CD4-positive, CD25-positive, alpha-beta regulatory T cell (primary cell): ENCODE measurements around the gene B3GAT1. TPM values are rescaled to one million over a fixed set of nuclear protein-coding genes. Genes with fewer than 3 reads are reported as not detected.

Experiments
- ATAC-seq, 2 donors: fragments of 150-1000 bp; cut with Tn5 transposase; one replicate each; pipeline ENCODE4 v1.10.0; 2021; ENCODE audit warnings: low read depth in 2 of 2, moderate number of reproducible peaks in 2 of 2, moderate library complexity in 1 of 2
- DNase-seq, 3 donors: peaks; one replicate each; pipeline versions ENCODE4 v3.0.0 to v3.0.0-alpha.2; 2012 to 2022; ENCODE audit warnings: mixed read lengths in 1 of 3
- H3K27ac ChIP-seq: one replicate; pipeline ENCODE4 v1.7.0; 2013; ENCODE audit warnings: mild to moderate bottlenecking, low read length; ENCODE audit not compliant: insufficient read depth, poor library complexity, severe bottlenecking
- H3K27me3 ChIP-seq: one replicate; pipeline ENCODE4 v1.7.0; 2013; ENCODE audit warnings: low read length; ENCODE audit not compliant: control insufficient read depth, insufficient read depth
- H3K36me3 ChIP-seq: one replicate; pipeline ENCODE4 v1.7.0; 2013; ENCODE audit warnings: mild to moderate bottlenecking, low read length, moderate library complexity; ENCODE audit not compliant: control insufficient read depth, insufficient read depth
- H3K4me1 ChIP-seq: 2 replicates; pipeline ENCODE4 v1.7.0; 2013; ENCODE audit warnings: mild to moderate bottlenecking, low read length; ENCODE audit not compliant: insufficient read depth, control insufficient read depth, poor library complexity, severe bottlenecking
- H3K4me3 ChIP-seq: one replicate; pipeline ENCODE4 v1.7.0; 2013; ENCODE audit warnings: low read depth, mild to moderate bottlenecking, low read length, moderate library complexity
- H3K9me3 ChIP-seq, 2 experiments: 1 replicate in 1 of 2; 2 replicates in 1 of 2; pipeline ENCODE4 v1.7.0; 2013; ENCODE audit warnings: low read length in 2 of 2, mild to moderate bottlenecking in 1 of 2, moderate library complexity in 1 of 2; ENCODE audit not compliant: control insufficient read depth in 2 of 2
- H3K27ac Mint-ChIP-seq, 3 donors: one replicate each; pipeline ENCODE4 v1.8.0; 2020 to 2022; ENCODE audit warnings: mild to moderate bottlenecking in 3 of 3, mixed read lengths in 3 of 3, moderate library complexity in 2 of 3
- H3K27me3 Mint-ChIP-seq: one replicate; pipeline ENCODE4 v1.8.0; 2022; ENCODE audit warnings: mild to moderate bottlenecking, mixed read lengths
- H3K36me3 Mint-ChIP-seq: one replicate; pipeline ENCODE4 v1.8.0; 2020; ENCODE audit warnings: mixed read lengths
- H3K4me1 Mint-ChIP-seq, 4 donors: one replicate each; pipeline ENCODE4 v1.8.0; 2020 to 2022; ENCODE audit warnings: mixed read lengths in 4 of 4, mild to moderate bottlenecking in 1 of 4
- H3K4me3 Mint-ChIP-seq, 4 donors: one replicate each; pipeline ENCODE4 v1.8.0; 2020 to 2022; ENCODE audit warnings: mild to moderate bottlenecking in 4 of 4, mixed read lengths in 4 of 4, moderate library complexity in 3 of 4
- H3K9me3 Mint-ChIP-seq, 7 donors: one replicate each; pipeline ENCODE4 v1.8.0; 2020 to 2022; ENCODE audit warnings: mixed read lengths in 7 of 7, mild to moderate bottlenecking in 3 of 7, moderate library complexity in 2 of 7
- polyA plus RNA-seq, 4 donors: library from polyadenylated mRNA; unstranded; fragments of 300-500 nt; fragmentation: Illumina TruSeq; gene quantifications; one replicate each; pipeline ENCODE4 v1.2.3, GENCODE V29; 2021
- total RNA-seq: library from RNA; stranded (reverse); gene quantifications from one replicate; pipeline ENCODE4 v1.2.3, GENCODE V29; 2022

B3GAT1 gene
- total and polyA plus RNA-seq, 5 donors from 2014 or later, result 1.9 TPM; not detected in 4

- Histone ChIP-seq H3K36me3 (no peaks in the 10 kb centered on the region), H3K27me3 (no peaks in the 10 kb centered on the region), H3K4me3 (no peak overlapping the region), H3K9me3 (no peaks in the 10 kb centered on the region), H3K27ac (no peak overlapping the region), H3K4me1 (no peaks in the 10 kb centered on the region)
- no peak for ATAC-seq
- H3K9me3 Mint-ChIP-seq, result peaks cover 0 to 4% (median 0%) of the 10 kb centered on the region in 7 donors
- DNase-seq, result no peak
- H3K27me3 Mint-ChIP-seq, result peaks cover 13% of the 10 kb centered on the region
- no peak overlapping the region for H3K4me3 Mint-ChIP-seq
- H3K27ac Mint-ChIP-seq, result no peak overlapping the region
- H3K4me1 Mint-ChIP-seq, result no peaks in the 10 kb centered on the region
- no peaks in the 10 kb centered on the region for H3K36me3 Mint-ChIP-seq
Measured at GRCh38 chr11:134438542-134439537, 26.8 kb upstream of the B3GAT1 start.

- no peaks in the 10 kb centered on the region for H3K9me3 ChIP-seq
- H3K4me3 ChIP-seq, result no peak overlapping the region
- no peak overlapping the region for H3K27ac ChIP-seq
- Mint-ChIP-seq H3K4me1 (no peaks in the 10 kb centered on the region), H3K36me3 (no peaks in the 10 kb centered on the region), H3K9me3 (peaks cover 0 to 4% (median 0%) of the 10 kb centered on the region in 7 donors), H3K4me3 (no peak overlapping the region), H3K27ac (no peak overlapping the region), H3K27me3 (peaks cover 11% of the 10 kb centered on the region)
- H3K27me3 ChIP-seq, result no peaks in the 10 kb centered on the region
- no peak for DNase-seq
- no peaks in the 10 kb centered on the region for H3K36me3 ChIP-seq
- ATAC-seq, result no peak
- no peaks in the 10 kb centered on the region for H3K4me1 ChIP-seq
Measured at GRCh38 chr11:134437821-134438220, 25.8 kb upstream of the B3GAT1 start.

GRCh38 chr11:134436781-134437180 is 24.7 kb upstream of the B3GAT1 start:
- ATAC-seq, result no peak
- no peaks in the 10 kb centered on the region for H3K27me3 ChIP-seq
- H3K4me3 ChIP-seq, result no peak overlapping the region

GRCh38 chr11:134433806-134434205 is 21.8 kb upstream of the B3GAT1 start:
- no peaks in the 10 kb centered on the region for H3K27me3 ChIP-seq
- H3K36me3 ChIP-seq, result no peaks in the 10 kb centered on the region
- Mint-ChIP-seq H3K36me3 (no peaks in the 10 kb centered on the region), H3K27ac (no peak overlapping the region), H3K27me3 (peaks cover 4% of the 10 kb centered on the region), H3K4me1 (no peaks in the 10 kb centered on the region), H3K9me3 (peaks cover 0 to 6% (median 0%) of the 10 kb centered on the region in 7 donors), H3K4me3 (no peak overlapping the region)
- ATAC-seq, result no peak
- no peak overlapping the region for H3K27ac ChIP-seq
- no peaks in the 10 kb centered on the region for H3K9me3 ChIP-seq
- H3K4me1 ChIP-seq, result no peaks in the 10 kb centered on the region
- no peak overlapping the region for H3K4me3 ChIP-seq
- DNase-seq, result no peak

More at GRCh38 chr11:134436781-134437180, 24.7 kb upstream of the B3GAT1 start:
- no peak for DNase-seq
- Mint-ChIP-seq H3K27ac (no peak overlapping the region), H3K36me3 (no peaks in the 10 kb centered on the region), H3K4me3 (no peak overlapping the region), H3K27me3 (peaks cover 7% of the 10 kb centered on the region), H3K4me1 (no peaks in the 10 kb centered on the region), H3K9me3 (peaks cover 0 to 6% (median 0%) of the 10 kb centered on the region in 7 donors)
- Histone ChIP-seq H3K36me3 (no peaks in the 10 kb centered on the region), H3K27ac (no peak overlapping the region), H3K4me1 (no peaks in the 10 kb centered on the region), H3K9me3 (no peaks in the 10 kb centered on the region)

- H3K27me3 ChIP-seq, result no peaks in the 10 kb centered on the region
- Mint-ChIP-seq H3K9me3 (peaks cover 0 to 6% (median 0%) of the 10 kb centered on the region in 7 donors), H3K27me3 (peaks cover 4% of the 10 kb centered on the region), H3K4me3 (no peak overlapping the region), H3K27ac (no peak overlapping the region), H3K36me3 (no peaks in the 10 kb centered on the region), H3K4me1 (no peaks in the 10 kb centered on the region)
- no peaks in the 10 kb centered on the region for H3K4me1 ChIP-seq
- H3K4me3 ChIP-seq, result no peak overlapping the region
- no peak for ATAC-seq
- no peak overlapping the region for H3K27ac ChIP-seq
- no peak for DNase-seq
- no peaks in the 10 kb centered on the region for H3K36me3 ChIP-seq
- no peaks in the 10 kb centered on the region for H3K9me3 ChIP-seq
Measured at GRCh38 chr11:134433251-134433650, 21.2 kb upstream of the B3GAT1 start.

GRCh38 chr11:134432776-134433175 is 20.7 kb upstream of the B3GAT1 start:
- Histone ChIP-seq H3K27ac (no peak overlapping the region), H3K36me3 (no peaks in the 10 kb centered on the region), H3K27me3 (no peaks in the 10 kb centered on the region), H3K4me1 (no peaks in the 10 kb centered on the region), H3K4me3 (no peak overlapping the region), H3K9me3 (no peaks in the 10 kb centered on the region)
- Mint-ChIP-seq H3K36me3 (no peaks in the 10 kb centered on the region), H3K27ac (no peak overlapping the region), H3K9me3 (peaks cover 0 to 6% (median 0%) of the 10 kb centered on the region in 7 donors), H3K4me3 (no peak overlapping the region), H3K27me3 (peaks cover 4% of the 10 kb centered on the region), H3K4me1 (no peaks in the 10 kb centered on the region)
- no peak for ATAC-seq
- DNase-seq, result no peak

- DNase-seq (no peak), ATAC-seq (no peak)
- Mint-ChIP-seq H3K27me3 (no peaks in the 10 kb centered on the region), H3K4me3 (no peak overlapping the region), H3K9me3 (peaks cover 0 to 2% (median 0%) of the 10 kb centered on the region in 7 donors), H3K27ac (no peak overlapping the region), H3K4me1 (no peaks in the 10 kb centered on the region), H3K36me3 (no peaks in the 10 kb centered on the region)
- H3K4me3 ChIP-seq, result no peak overlapping the region
- no peak overlapping the region for H3K27ac ChIP-seq
- H3K36me3 ChIP-seq, result no peaks in the 10 kb centered on the region
- no peaks in the 10 kb centered on the region for H3K27me3 ChIP-seq
- H3K4me1 ChIP-seq, result no peaks in the 10 kb centered on the region
- no peaks in the 10 kb centered on the region for H3K9me3 ChIP-seq
Measured at GRCh38 chr11:134429106-134429505, 17.1 kb upstream of the B3GAT1 start.
